HG03139 (cell line): Measurements from ENCODE around the gene FMNL3.
"Not testable (repeated sequence)": the region's sequence is repeated elsewhere in the genome, so short reads cannot be mapped to it uniquely, and the experiment has no call there.

Experiments used
- ATAC-seq: cut with Tn5 transposase; IDR thresholded peaks from one replicate; pipeline ENCODE4 v1.9.1; 2021; ENCODE audit not compliant: unreplicated experiment

FMNL3 gene

GRCh38 chr12:49707128-49707811 lies at the start of gene FMNL3:
Gene FMNL3, minus strand, starts transcription at chr12:49707405. Its CDS starts 225 bp downstream, at chr12:49707180.
- ATAC-seq = peak; percentile 80

- no peak for ATAC-seq
Observed at GRCh38 chr12:49750996-49751393, 43.8 kb upstream of the FMNL3 start.

- no peak for ATAC-seq
Observed at GRCh38 chr12:49750027-49750995, 43.1 kb upstream of the FMNL3 start.

GRCh38 chr12:49748800-49749199 lies 41.6 kb upstream of the FMNL3 start:
- ATAC-seq = no peak

GRCh38 chr12:49748306-49748705 lies 41.1 kb upstream of the FMNL3 start:
- ATAC-seq = no peak

- no peak for ATAC-seq
Observed at GRCh38 chr12:49744363-49744885, 37.2 kb upstream of the FMNL3 start.

GRCh38 chr12:49741882-49742620 lies 34.8 kb upstream of the FMNL3 start:
- peak; percentile 50 for ATAC-seq

- peak; percentile 92 for ATAC-seq
Observed at GRCh38 chr12:49740930-49741881, 34.0 kb upstream of the FMNL3 start, which contains the start of gene TMBIM6. Gene TMBIM6, plus strand, starts transcription at chr12:49741557. Its CDS starts 10,937 bp downstream, at chr12:49752494.

- ATAC-seq = not testable (repeated sequence)
Observed at GRCh38 chr12:49740277-49740676, 33.1 kb upstream of the FMNL3 start.

- ATAC-seq = not testable (repeated sequence)
Observed at GRCh38 chr12:49738721-49739120, 31.5 kb upstream of the FMNL3 start.

- ATAC-seq = not testable (repeated sequence)
Observed at GRCh38 chr12:49734900-49735299, 27.7 kb upstream of the FMNL3 start.

GRCh38 chr12:49733219-49734017 lies 26.2 kb upstream of the FMNL3 start:
- ATAC-seq = no peak

GRCh38 chr12:49730568-49731101 lies 23.4 kb upstream of the FMNL3 start:
- no peak for ATAC-seq

GRCh38 chr12:49730050-49730449 lies 22.8 kb upstream of the FMNL3 start:
- ATAC-seq = no peak

- ATAC-seq = no peak
Observed at GRCh38 chr12:49728446-49728845, 21.2 kb upstream of the FMNL3 start.

- ATAC-seq = not testable (repeated sequence)
Observed at GRCh38 chr12:49721355-49721754, 14.2 kb upstream of the FMNL3 start.

GRCh38 chr12:49720214-49720613 lies 13.0 kb upstream of the FMNL3 start:
- ATAC-seq = no peak

- ATAC-seq = not testable (repeated sequence)
Observed at GRCh38 chr12:49717800-49718199, 10.6 kb upstream of the FMNL3 start.

GRCh38 chr12:49716553-49716952 lies 9.3 kb upstream of the FMNL3 start:
- ATAC-seq = no peak
